RWPE2 (cell line): ENCODE results near the gene SCLY.

Source experiments
- ATAC-seq: fragments of 200-7000 bp; cut with Tn5 transposase; 3 replicates; pipeline ENCODE4 v1.9.1; 2021; ENCODE audit warnings: low read depth
- DNase-seq: peaks from one replicate; pipeline ENCODE4 v3.0.0-alpha.2; 2020; ENCODE audit warnings: low spot score
- H3K27ac ChIP-seq: fragments of 450-650 bp; 2 replicates; pipeline ENCODE4 v1.5.1; 2017; ENCODE audit warnings: mild to moderate bottlenecking; ENCODE audit not compliant: poor library complexity, severe bottlenecking
- H3K27me3 ChIP-seq: fragments of 250-450 bp; sonication (Bioruptor Pico); 2 replicates; pipeline ENCODE4 v1.5.1; 2021; ENCODE audit warnings: mild to moderate bottlenecking, moderate library complexity; ENCODE audit not compliant: insufficient read depth, poor library complexity, severe bottlenecking
- H3K36me3 ChIP-seq: fragments of 250-450 bp; sonication (Bioruptor Pico); 2 replicates; pipeline ENCODE4 v1.5.1; 2020; ENCODE audit warnings: low read depth, mild to moderate bottlenecking, moderate library complexity
- H3K4me1 ChIP-seq: fragments of 250-450 bp; sonication (Bioruptor Pico); 2 replicates; pipeline ENCODE4 v1.5.1; 2021; ENCODE audit warnings: mild to moderate bottlenecking, moderate library complexity; ENCODE audit not compliant: insufficient read depth, poor library complexity, severe bottlenecking
- H3K4me3 ChIP-seq: fragments of 250-450 bp; sonication (Bioruptor Pico); 2 replicates; pipeline ENCODE4 v1.5.1; 2021; ENCODE audit warnings: mild to moderate bottlenecking, moderate library complexity; ENCODE audit not compliant: severe bottlenecking
- H3K9me3 ChIP-seq: fragments of 250-450 bp; sonication (Bioruptor Pico); 2 replicates; pipeline ENCODE4 v1.5.1; 2021; ENCODE audit warnings: mild to moderate bottlenecking, moderate library complexity; ENCODE audit not compliant: severe bottlenecking
- CTCF ChIP-seq: fragments of 450-650 bp; IDR thresholded peaks from one replicate; pipeline ENCODE4 v1.5.1; 2017; ENCODE audit warnings: mild to moderate bottlenecking, moderate library complexity; ENCODE audit not compliant: poor library complexity, severe bottlenecking

Gene SCLY

GRCh38 chr2:238019962-238020361 is 40.8 kb upstream of the SCLY start:
- TF ChIP-seq CTCF: no peak
- H3K4me1 ChIP-seq: no peaks in the 10 kb centered on the region
- H3K9me3 ChIP-seq: no peaks in the 10 kb centered on the region
- H3K27ac ChIP-seq: no peak overlapping the region
- peak; percentile 33; the same call in 1 of the 3 replicates for ATAC-seq
- no peaks in the 10 kb centered on the region for H3K36me3 ChIP-seq
- H3K4me3 ChIP-seq: no peak overlapping the region
- H3K27me3 ChIP-seq: no peaks in the 10 kb centered on the region
- no peak for DNase-seq

- H3K27me3 ChIP-seq: no peaks in the 10 kb centered on the region
- no peaks in the 10 kb centered on the region for H3K36me3 ChIP-seq
- ATAC-seq (no peak), DNase-seq (no peak)
- no peak overlapping the region for H3K4me3 ChIP-seq
- H3K27ac ChIP-seq: no peak overlapping the region
- H3K9me3 ChIP-seq: no peaks in the 10 kb centered on the region
- TF ChIP-seq CTCF: no peak
- no peaks in the 10 kb centered on the region for H3K4me1 ChIP-seq
Measured at GRCh38 chr2:238020816-238021215, 40.0 kb upstream of the SCLY start.

- no peaks in the 10 kb centered on the region for H3K36me3 ChIP-seq
- H3K4me1 ChIP-seq: no peaks in the 10 kb centered on the region
- ATAC-seq: peak; percentile 68; the same call in 1 of the 3 replicates
- DNase-seq: no peak
- no peak overlapping the region for H3K27ac ChIP-seq
- no peaks in the 10 kb centered on the region for H3K9me3 ChIP-seq
- no peak overlapping the region for H3K4me3 ChIP-seq
- no peaks in the 10 kb centered on the region for H3K27me3 ChIP-seq
- TF ChIP-seq CTCF: no peak
Measured at GRCh38 chr2:238021327-238021726, 39.5 kb upstream of the SCLY start.

GRCh38 chr2:238022594-238023157 is 38.1 kb upstream of the SCLY start:
- H3K36me3 ChIP-seq: no peaks in the 10 kb centered on the region
- no peak overlapping the region for H3K4me3 ChIP-seq
- no peak overlapping the region for H3K27ac ChIP-seq
- no peaks in the 10 kb centered on the region for H3K4me1 ChIP-seq
- DNase-seq (no peak), ATAC-seq (no peak)
- no peaks in the 10 kb centered on the region for H3K27me3 ChIP-seq
- no peaks in the 10 kb centered on the region for H3K9me3 ChIP-seq
- no peak for TF ChIP-seq CTCF

GRCh38 chr2:238023608-238024007 is 37.2 kb upstream of the SCLY start:
- TF ChIP-seq CTCF: no peak
- peaks cover 6% of the 10 kb centered on the region for H3K36me3 ChIP-seq
- no peaks in the 10 kb centered on the region for H3K9me3 ChIP-seq
- no peaks in the 10 kb centered on the region for H3K4me1 ChIP-seq
- DNase-seq: no peak
- no peak overlapping the region for H3K4me3 ChIP-seq
- H3K27me3 ChIP-seq: no peaks in the 10 kb centered on the region
- no peak overlapping the region for H3K27ac ChIP-seq
- ATAC-seq: no peak
